Stimulated activated effector memory CD8-positive, alpha-beta T cell treated with anti-CD3 and anti-CD28 coated beads, Interleukin-12 subunit alpha, Interleukin-12 subunit beta, amount 100 ng/mL, for 72 hours (primary cell): Measurements from ENCODE around the gene OXA1L.
"Not testable (repeated sequence)": the region's sequence is repeated elsewhere in the genome, so short reads cannot be mapped to it uniquely, and the experiment has no call there.

Experiments used
- ATAC-seq: fragments of 150-1000 bp; cut with Tn5 transposase; 2 replicates; pipeline ENCODE4 v1.10.0; 2021
- DNase-seq, 2 donors: peaks; one replicate each; pipeline ENCODE4 v3.0.0; 2021 to 2022; ENCODE audit warnings: low spot score in 2 of 2
- H3K27ac Mint-ChIP-seq: one replicate; pipeline ENCODE4 v1.8.0; 2022; ENCODE audit warnings: mild to moderate bottlenecking, mixed read lengths
- H3K36me3 Mint-ChIP-seq: one replicate; pipeline ENCODE4 v1.8.0; 2022; ENCODE audit warnings: mild to moderate bottlenecking, mixed read lengths
- H3K4me1 Mint-ChIP-seq: one replicate; pipeline ENCODE4 v1.8.0; 2022; ENCODE audit warnings: mixed read lengths
- H3K4me3 Mint-ChIP-seq: one replicate; pipeline ENCODE4 v1.8.0; 2022; ENCODE audit warnings: mild to moderate bottlenecking, mixed read lengths
- H3K9me3 Mint-ChIP-seq: one replicate; pipeline ENCODE4 v1.8.0; 2022; ENCODE audit warnings: mixed read lengths

Gene OXA1L

DNA sequence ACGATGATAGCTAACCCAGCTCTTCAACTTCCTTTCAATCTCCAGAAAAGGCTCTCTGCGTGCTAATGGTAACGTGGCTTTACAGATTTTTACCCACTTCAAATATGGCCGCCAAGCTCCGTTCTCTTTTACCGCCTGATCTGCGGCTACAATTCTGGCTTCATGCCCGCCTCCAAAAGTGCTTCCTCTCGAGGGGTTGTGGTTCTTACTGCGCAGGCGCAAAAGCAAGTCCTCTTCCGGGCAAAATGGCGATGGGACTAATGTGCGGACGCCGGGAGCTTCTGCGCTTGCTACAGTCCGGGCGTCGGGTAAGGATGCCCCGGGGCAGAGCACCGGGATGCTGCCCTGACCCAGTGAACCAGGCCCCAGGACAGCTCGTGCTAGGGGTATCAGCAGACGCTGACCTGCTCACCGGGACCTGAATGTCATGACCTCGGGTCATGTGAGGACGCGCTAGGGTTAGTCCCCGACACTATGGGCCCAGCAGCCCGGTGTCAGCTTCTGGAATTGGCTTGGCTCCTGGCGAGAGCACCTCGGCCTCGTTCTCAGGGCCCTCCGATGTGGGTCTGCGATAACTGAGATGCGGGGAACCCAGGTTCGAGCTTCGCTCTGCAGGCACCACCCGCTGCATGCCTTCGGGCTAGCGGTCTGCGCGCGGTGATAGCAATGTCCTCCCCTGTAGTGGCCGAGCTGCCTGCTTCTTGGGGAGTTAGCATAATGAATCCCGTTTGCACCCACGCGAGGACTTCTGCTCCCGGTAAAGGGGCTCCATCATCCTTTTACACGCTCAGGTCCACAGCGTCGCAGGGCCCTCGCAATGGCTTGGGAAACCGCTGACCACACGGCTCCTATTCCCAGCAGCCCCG lies at the start of gene OXA1L:
Gene OXA1L, plus strand, starts transcription at position 232 of the 866 bp plus-strand sequence. Its CDS starts 14 bp downstream, at position 246.
- Mint-ChIP-seq H3K4me3 (peak within 1 kb of the TSS; percentile 82), H3K9me3 (peaks cover 2% of the 10 kb centered on the region), H3K36me3 (peaks cover 53% of the 10 kb centered on the region), H3K4me1 (peaks cover 30% of the 10 kb centered on the region), H3K27ac (peak within 1 kb of the TSS; percentile 99)
- DNase-seq = peak; percentile 80 to 96
- ATAC-seq = peak; percentile 95

DNA sequence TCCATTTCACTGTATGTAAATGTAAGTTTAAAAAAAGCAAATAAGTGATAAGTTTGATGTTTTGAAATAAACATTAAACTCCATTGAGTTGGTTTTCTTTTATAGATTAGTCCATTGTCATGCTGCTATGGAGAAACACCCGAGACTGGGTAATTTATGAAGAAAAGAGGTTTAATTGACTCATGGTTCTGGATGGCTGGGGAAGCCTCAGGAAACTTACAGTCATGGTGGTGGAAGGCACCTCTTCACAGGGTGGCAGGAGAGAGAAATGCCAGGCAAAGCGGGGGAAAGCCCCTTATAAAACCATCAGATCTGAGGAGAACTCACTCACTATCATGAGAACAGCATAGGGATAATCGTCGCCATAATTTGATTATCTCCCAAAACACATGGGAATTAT lies 48.4 kb upstream of the OXA1L start:
- no peak overlapping the region for H3K4me3 Mint-ChIP-seq
- H3K27ac Mint-ChIP-seq = no peak overlapping the region
- H3K9me3 Mint-ChIP-seq = no peaks in the 10 kb centered on the region
- DNase-seq = no peak
- no peaks in the 10 kb centered on the region for H3K36me3 Mint-ChIP-seq
- ATAC-seq = no peak
- peaks cover 7% of the 10 kb centered on the region for H3K4me1 Mint-ChIP-seq

DNA sequence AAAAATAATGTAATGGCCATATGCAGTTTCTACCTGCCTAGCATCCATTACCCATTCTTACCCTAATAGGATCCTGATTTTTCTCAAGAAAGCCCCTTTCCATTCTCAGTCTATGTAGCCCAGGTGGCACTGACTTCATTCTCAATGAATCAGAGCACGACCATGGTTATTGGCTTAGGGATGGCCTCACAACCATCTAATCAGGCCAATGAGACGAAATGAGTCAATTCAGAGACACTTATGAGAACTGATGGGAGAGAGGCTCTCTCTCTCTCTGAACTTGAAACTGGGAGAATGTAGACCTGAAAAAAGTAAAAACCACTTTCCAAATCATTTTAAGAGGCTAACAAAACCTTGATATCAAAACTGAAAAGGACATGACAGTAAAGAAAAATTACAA lies 45.3 kb upstream of the OXA1L start:
- ATAC-seq (peak; percentile 52), DNase-seq (no peak)
- no peak overlapping the region for H3K4me3 Mint-ChIP-seq
- no peaks in the 10 kb centered on the region for H3K4me1 Mint-ChIP-seq
- H3K9me3 Mint-ChIP-seq = no peaks in the 10 kb centered on the region
- no peak overlapping the region for H3K27ac Mint-ChIP-seq
- no peaks in the 10 kb centered on the region for H3K36me3 Mint-ChIP-seq

DNA sequence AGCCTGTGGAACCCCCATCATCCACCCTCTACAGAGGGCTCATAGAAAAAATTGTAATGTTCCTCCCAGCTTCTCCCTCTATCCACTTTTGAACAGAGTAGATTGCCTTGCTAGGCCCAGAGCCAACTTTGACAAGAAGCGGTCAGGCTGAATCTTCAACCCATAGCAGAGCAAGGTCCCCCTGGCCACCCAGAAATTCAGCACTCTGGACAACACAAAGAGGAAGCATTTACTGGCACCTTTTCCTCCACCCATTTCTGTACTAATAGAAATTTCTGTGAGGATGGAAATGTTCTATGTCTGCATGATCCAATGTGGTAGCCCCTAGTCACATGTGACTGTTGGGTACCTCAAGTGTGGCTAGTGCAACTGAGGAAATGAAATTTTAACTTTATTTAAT lies 42.7 kb upstream of the OXA1L start:
- no peaks in the 10 kb centered on the region for H3K9me3 Mint-ChIP-seq
- H3K36me3 Mint-ChIP-seq = no peaks in the 10 kb centered on the region
- no peaks in the 10 kb centered on the region for H3K4me1 Mint-ChIP-seq
- no peak overlapping the region for H3K27ac Mint-ChIP-seq
- DNase-seq (no peak), ATAC-seq (no peak)
- no peak overlapping the region for H3K4me3 Mint-ChIP-seq

DNA sequence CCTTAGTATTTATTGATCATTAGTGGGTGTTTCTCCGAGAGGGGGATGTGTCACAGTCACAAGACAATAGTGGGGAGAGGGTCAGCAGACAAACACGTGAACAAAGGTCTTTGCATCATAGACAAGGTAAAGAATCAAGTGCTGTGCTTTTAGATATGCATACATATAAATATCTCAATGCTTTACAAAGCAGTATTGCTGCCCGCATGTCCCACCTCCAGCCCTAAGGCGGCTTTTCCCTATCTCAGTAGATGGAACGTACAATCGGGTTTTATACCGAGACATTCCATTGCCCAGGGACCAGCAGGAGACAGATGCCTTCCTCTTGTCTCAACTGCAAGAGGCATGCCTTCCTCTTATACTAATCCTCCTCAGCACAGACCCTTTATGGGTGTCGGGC lies 41.6 kb upstream of the OXA1L start:
- H3K27ac Mint-ChIP-seq, H3K4me1 Mint-ChIP-seq, ATAC-seq: not testable (repeated sequence)

DNA sequence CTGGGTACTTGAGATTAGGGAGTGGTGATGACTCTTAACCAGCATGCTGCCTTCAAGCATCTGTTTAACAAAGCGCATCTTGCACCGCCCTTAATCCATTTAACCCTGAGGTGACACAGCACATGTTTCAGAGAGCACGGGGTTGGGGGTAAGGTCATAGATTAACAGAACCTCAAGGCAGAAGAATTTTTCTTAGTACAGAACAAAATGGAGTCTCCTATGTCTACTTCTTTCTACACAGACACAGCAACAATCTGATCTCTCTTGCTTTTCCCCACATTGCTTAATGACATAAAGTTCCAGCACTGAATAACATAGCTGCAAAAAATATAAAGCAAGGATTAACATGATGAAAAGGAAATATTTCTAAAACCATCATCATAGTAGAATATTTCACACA lies 41.1 kb upstream of the OXA1L start:
- not testable (repeated sequence) for DNase-seq, H3K4me1 Mint-ChIP-seq, H3K27ac Mint-ChIP-seq, H3K36me3 Mint-ChIP-seq, ATAC-seq, H3K4me3 Mint-ChIP-seq, H3K9me3 Mint-ChIP-seq

More for the DNA sequence above, 41.6 kb upstream of the OXA1L start:
- H3K9me3 Mint-ChIP-seq, H3K4me3 Mint-ChIP-seq, DNase-seq, H3K36me3 Mint-ChIP-seq: not testable (repeated sequence)

DNA sequence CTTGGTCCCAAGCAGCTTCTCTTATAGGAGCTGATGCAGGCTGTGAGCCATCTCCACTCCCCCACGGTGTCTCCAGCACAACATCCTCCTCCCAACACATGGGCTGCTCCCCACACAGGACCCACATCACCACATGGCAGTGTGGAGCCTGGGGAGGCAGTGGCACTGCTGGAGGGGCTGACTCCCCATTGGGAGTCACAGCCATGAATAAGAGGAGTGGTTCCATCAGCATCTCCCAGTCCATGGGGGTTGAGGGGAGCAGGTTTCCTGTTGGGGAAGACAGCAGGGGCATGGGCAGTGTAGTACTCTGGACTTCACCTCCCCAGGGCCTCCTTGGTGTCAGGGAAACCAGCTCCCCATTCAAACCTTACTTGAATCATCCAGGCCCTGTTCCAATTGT lies 40.5 kb upstream of the OXA1L start:
- Mint-ChIP-seq H3K27ac (no peak overlapping the region), H3K36me3 (no peaks in the 10 kb centered on the region), H3K4me3 (no peak overlapping the region), H3K4me1 (no peaks in the 10 kb centered on the region), H3K9me3 (no peaks in the 10 kb centered on the region)
- DNase-seq (no peak), ATAC-seq (no peak)

DNA sequence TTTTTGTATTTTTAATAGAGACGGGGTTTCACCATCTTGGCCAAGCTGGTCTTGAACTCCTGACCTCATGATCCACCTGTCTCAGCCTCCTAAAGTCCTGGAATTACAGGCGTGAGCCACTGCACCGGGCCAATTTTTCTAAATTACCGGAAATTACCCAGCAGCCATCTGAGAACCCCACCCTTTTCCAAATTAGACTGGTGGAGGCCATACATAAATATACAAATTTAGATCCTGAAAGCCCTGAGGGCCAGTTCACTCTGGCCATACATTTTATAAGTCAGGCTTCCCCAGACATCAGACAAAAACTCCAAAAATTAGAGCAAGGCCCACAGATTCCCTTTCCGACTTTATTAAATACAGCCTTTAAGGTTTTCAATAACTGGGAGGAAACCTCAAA lies 34.4 kb upstream of the OXA1L start:
- H3K4me3 Mint-ChIP-seq, H3K4me1 Mint-ChIP-seq, DNase-seq, H3K27ac Mint-ChIP-seq, H3K36me3 Mint-ChIP-seq, H3K9me3 Mint-ChIP-seq, ATAC-seq: not testable (repeated sequence)

DNA sequence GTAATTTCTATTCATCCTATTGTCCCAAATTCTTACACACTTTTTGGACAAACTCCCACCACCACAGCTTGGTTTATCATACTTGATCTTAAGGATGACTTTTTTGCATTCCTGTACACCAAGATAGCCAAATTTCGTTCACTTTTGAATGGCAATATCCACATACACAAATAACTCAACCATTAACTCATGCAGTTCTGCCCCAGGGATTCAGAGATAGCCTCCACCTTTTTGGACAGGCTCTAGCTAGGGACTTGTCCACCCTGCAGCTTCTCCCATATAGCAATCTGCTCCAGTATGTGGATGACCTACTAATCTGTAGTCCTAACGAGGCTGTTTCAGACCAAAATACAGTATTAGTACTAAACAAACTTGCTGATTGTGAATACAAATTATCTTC lies 32.7 kb upstream of the OXA1L start:
- Mint-ChIP-seq H3K4me3 (no peak overlapping the region), H3K27ac (no peak overlapping the region), H3K9me3 (no peaks in the 10 kb centered on the region), H3K4me1 (peaks cover 9% of the 10 kb centered on the region), H3K36me3 (no peaks in the 10 kb centered on the region)
- ATAC-seq (no peak), DNase-seq (no peak)

DNA sequence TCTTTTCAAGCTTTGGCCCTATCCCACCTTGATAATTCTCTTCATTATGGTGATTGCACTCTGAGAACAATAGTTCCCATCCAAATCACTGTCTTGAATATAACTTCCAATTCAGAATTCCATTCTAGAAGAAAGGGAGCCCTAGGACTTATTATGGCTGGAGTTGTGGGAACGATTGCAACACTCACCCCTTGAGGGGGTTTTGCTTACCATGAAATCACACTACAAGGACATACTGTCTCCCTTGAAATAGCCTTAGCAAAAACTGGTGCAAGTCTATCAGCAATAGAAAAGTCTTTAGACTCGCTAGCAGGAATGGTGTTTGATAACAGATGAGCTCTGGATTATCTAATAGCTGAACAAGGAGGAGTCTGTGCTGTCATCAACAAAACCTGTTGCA lies 31.4 kb upstream of the OXA1L start:
- H3K4me1 Mint-ChIP-seq = peaks cover 9% of the 10 kb centered on the region
- DNase-seq (no peak), ATAC-seq (no peak)
- H3K9me3 Mint-ChIP-seq = no peaks in the 10 kb centered on the region
- no peak overlapping the region for H3K27ac Mint-ChIP-seq
- no peak overlapping the region for H3K4me3 Mint-ChIP-seq
- H3K36me3 Mint-ChIP-seq = no peaks in the 10 kb centered on the region

DNA sequence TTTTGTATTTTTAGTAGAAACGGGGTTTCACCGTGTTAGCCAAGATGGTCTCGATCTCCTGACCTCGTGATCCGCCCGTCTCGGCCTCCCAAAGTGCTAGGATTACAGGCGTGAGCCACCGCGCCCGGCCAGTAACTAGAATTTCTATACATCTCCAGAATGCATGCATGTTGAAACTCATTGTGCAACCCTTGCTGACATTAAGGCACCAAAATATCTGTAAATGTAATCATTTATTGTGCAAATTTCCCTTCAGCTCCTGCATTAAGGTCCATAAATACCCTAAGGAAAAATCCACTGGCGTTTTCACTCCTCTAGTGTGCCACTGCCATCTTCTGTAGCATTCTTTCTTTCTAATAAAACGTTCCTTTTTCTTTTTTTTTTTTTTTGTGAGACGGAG lies 30.1 kb upstream of the OXA1L start:
- H3K36me3 Mint-ChIP-seq, H3K4me3 Mint-ChIP-seq, DNase-seq, H3K27ac Mint-ChIP-seq, H3K9me3 Mint-ChIP-seq, H3K4me1 Mint-ChIP-seq, ATAC-seq: not testable (repeated sequence)

DNA sequence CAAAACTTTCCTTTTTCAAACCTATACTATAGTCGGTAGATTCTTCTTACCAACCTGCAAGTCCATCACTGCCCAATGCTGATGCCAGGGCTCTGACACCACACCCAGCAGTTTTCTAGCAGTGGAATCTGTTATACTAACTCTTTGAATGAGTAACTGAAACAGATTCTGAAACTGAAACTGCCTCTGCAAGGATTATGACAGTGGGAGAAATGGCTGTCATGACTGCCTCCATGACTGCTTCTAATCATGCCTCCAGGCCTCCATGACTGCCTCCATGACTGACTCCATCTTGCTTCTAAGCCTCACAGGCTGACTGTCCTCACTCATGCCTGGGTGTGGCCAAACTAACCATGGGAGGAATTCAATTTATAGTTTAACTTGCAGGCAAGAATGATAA lies 29.4 kb upstream of the OXA1L start:
- Mint-ChIP-seq H3K4me1 (peaks cover 9% of the 10 kb centered on the region), H3K4me3 (no peak overlapping the region), H3K27ac (peak overlapping the region; percentile 60), H3K36me3 (no peaks in the 10 kb centered on the region), H3K9me3 (no peaks in the 10 kb centered on the region)
- ATAC-seq (peak; percentile 98), DNase-seq (peak in 1 of 2 donors; percentile 62)

DNA sequence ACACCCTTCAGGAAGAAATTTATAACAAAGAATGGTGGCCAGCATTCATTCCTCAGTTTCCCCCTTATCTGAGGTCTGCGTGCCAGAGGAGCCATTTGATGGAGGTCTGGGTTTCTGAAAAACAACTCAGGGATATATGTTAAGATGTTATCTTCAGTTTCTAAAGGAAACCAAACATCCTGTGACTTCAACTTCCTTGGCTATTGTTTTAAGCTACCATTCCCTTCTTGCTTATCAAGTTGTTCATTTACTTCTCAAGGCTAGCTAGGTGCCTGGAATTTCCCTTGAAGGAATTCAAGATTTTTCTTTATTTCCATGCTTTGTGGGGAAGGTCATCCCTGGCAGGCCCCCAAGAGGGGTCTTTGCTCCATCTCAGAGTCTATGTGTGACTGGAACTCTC lies 27.1 kb upstream of the OXA1L start:
- ATAC-seq = no peak
- no peaks in the 10 kb centered on the region for H3K36me3 Mint-ChIP-seq
- no peaks in the 10 kb centered on the region for H3K9me3 Mint-ChIP-seq
- DNase-seq = no peak
- no peak overlapping the region for H3K4me3 Mint-ChIP-seq
- peaks cover 9% of the 10 kb centered on the region for H3K4me1 Mint-ChIP-seq
- no peak overlapping the region for H3K27ac Mint-ChIP-seq

DNA sequence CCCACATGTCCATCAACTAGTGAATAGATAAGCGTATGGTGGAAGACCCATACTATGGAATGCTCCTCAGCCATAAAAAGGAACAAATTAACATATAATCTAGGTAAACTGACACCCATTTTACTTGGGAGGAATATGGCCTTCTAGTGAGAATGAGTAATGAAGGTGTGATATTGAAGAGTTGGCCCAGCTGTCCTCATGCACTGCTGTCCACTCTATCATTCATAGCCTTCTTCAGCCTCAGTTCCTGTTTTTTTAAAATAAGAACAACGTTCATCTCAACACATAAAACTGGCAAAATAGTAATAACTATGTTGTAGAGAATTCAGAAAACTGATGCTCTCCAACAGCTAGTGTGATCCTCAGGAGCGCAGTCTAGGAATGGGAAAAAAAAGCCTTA lies 26.5 kb upstream of the OXA1L start:
- H3K4me1 Mint-ChIP-seq = peaks cover 9% of the 10 kb centered on the region
- DNase-seq (no peak), ATAC-seq (no peak)
- no peak overlapping the region for H3K27ac Mint-ChIP-seq
- H3K36me3 Mint-ChIP-seq = no peaks in the 10 kb centered on the region
- H3K4me3 Mint-ChIP-seq = no peak overlapping the region
- H3K9me3 Mint-ChIP-seq = no peaks in the 10 kb centered on the region

DNA sequence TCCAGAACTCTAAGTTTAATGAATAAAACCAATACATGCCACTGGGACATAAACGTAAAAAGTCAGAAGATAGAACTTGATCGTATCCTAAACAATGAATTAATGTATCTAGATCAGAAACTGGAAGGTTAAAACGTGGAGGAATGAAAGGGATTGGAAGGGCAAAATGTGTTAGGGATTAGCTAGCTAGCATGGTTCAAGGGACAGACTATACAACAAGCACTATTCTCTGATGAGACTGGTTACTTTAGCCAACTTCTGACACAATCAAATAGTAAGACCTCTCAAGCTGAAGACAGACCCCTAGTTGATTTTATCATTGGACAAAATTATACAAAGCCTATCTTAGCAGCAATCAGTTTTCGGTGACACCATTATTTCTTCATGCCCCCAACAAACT lies 18.7 kb upstream of the OXA1L start:
- no peaks in the 10 kb centered on the region for H3K9me3 Mint-ChIP-seq

DNA sequence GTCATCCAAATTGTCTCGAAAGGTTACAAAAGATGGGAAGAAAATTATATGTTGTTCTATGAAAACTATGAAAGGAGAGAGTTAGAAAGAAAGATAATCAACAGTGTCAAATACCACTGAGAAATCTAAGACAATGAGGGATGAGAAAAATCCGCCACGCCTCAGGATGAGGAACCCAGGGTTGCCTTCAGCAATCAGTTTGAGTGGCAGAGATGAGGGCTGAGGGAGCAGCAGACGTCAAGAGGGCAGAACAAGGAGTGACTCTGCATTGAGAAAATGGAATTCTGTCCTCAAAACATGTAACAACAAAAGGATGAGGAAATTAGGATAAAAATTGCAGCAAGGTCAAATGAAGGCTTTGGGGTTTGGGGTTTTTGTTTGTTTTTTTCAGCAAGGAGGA lies 18.3 kb upstream of the OXA1L start:
- Mint-ChIP-seq H3K36me3 (no peaks in the 10 kb centered on the region), H3K27ac (peak overlapping the region; percentile 19), H3K9me3 (no peaks in the 10 kb centered on the region), H3K4me1 (peaks cover 8% of the 10 kb centered on the region), H3K4me3 (no peak overlapping the region)
- DNase-seq = no peak
- no peak for ATAC-seq

More for the DNA sequence above, 18.7 kb upstream of the OXA1L start:
- Mint-ChIP-seq H3K4me1 (peaks cover 8% of the 10 kb centered on the region), H3K27ac (no peak overlapping the region), H3K36me3 (no peaks in the 10 kb centered on the region), H3K4me3 (no peak overlapping the region)
- no peak for DNase-seq
- ATAC-seq = no peak
